Kidney epithelial cell (primary cell): ENCODE measurements around the gene PPL. TPM values are rescaled to one million over a fixed set of nuclear protein-coding genes. Genes with fewer than 3 reads are reported as not detected.

Experiments used
- DNase-seq: peaks from one replicate; pipeline ENCODE4 v3.0.0-alpha.2; 2010; ENCODE audit warnings: low read depth
- H3K27me3 ChIP-seq: 2 replicates; pipeline ENCODE4 v1.6.0; 2011; ENCODE audit warnings: low read length; ENCODE audit not compliant: control insufficient read depth, insufficient read depth
- H3K36me3 ChIP-seq: 2 replicates; pipeline ENCODE4 v1.5.1; 2011; ENCODE audit warnings: low read length; ENCODE audit not compliant: control insufficient read depth, insufficient read depth
- H3K4me3 ChIP-seq: 2 replicates; pipeline ENCODE4 v1.5.1; 2011; ENCODE audit warnings: low read depth, mild to moderate bottlenecking, control low read depth, low read length
- CTCF ChIP-seq: IDR thresholded peaks from 2 replicates; pipeline ENCODE4 v1.5.1; 2011; ENCODE audit warnings: mild to moderate bottlenecking, moderate library complexity, low read length, control low read depth, inconsistent platforms; ENCODE audit not compliant: insufficient read depth, poor library complexity, severe bottlenecking
- total RNA-seq: library from RNA; depleted of rRNA; stranded (reverse); fragments of >200 nt; gene quantifications from 2 replicates; pipeline ENCODE4 v1.2.3, GENCODE V29; 2015

The PPL gene
- total RNA-seq, 1 donor from 2014 or later, result 26.5 TPM

- no peak overlapping the region for H3K4me3 ChIP-seq
- no peak for DNase-seq
- H3K36me3 ChIP-seq, result peaks cover 4% of the 10 kb centered on the region
- no peaks in the 10 kb centered on the region for H3K27me3 ChIP-seq
- no peak for TF ChIP-seq CTCF
These were observed 65.9 kb downstream of the PPL start for GRCh38 chr16:4871071-4871470.

- Histone ChIP-seq H3K36me3 (peaks cover 4% of the 10 kb centered on the region), H3K4me3 (no peak overlapping the region), H3K27me3 (no peaks in the 10 kb centered on the region)
- DNase-seq, result no peak
- no peak for TF ChIP-seq CTCF
These were observed 66.7 kb downstream of the PPL start for GRCh38 chr16:4870138-4870671.

- H3K36me3 ChIP-seq, result peaks cover 4% of the 10 kb centered on the region
- TF ChIP-seq CTCF, result no peak
- H3K27me3 ChIP-seq, result no peaks in the 10 kb centered on the region
- DNase-seq, result no peak
- H3K4me3 ChIP-seq, result no peak overlapping the region
These were observed 67.7 kb downstream of the PPL start for GRCh38 chr16:4869147-4869805.

- H3K36me3 ChIP-seq, result peaks cover 4% of the 10 kb centered on the region
- no peaks in the 10 kb centered on the region for H3K27me3 ChIP-seq
- H3K4me3 ChIP-seq, result no peak overlapping the region
- no peak for TF ChIP-seq CTCF
- DNase-seq, result no peak
These were observed 68.4 kb downstream of the PPL start for GRCh38 chr16:4868535-4868934.

GRCh38 chr16:4868026-4868425, 68.9 kb downstream of the PPL start:
- TF ChIP-seq CTCF, result no peak
- peaks cover 4% of the 10 kb centered on the region for H3K36me3 ChIP-seq
- H3K27me3 ChIP-seq, result no peaks in the 10 kb centered on the region
- no peak overlapping the region for H3K4me3 ChIP-seq
- no peak for DNase-seq

- H3K36me3 ChIP-seq, result peaks cover 4% of the 10 kb centered on the region
- DNase-seq, result no peak
- no peaks in the 10 kb centered on the region for H3K27me3 ChIP-seq
- no peak overlapping the region for H3K4me3 ChIP-seq
- no peak for TF ChIP-seq CTCF
These were observed 70.4 kb downstream of the PPL start for GRCh38 chr16:4866586-4866985.
